ENCODE results near the gene PHETA2.

DNA sequence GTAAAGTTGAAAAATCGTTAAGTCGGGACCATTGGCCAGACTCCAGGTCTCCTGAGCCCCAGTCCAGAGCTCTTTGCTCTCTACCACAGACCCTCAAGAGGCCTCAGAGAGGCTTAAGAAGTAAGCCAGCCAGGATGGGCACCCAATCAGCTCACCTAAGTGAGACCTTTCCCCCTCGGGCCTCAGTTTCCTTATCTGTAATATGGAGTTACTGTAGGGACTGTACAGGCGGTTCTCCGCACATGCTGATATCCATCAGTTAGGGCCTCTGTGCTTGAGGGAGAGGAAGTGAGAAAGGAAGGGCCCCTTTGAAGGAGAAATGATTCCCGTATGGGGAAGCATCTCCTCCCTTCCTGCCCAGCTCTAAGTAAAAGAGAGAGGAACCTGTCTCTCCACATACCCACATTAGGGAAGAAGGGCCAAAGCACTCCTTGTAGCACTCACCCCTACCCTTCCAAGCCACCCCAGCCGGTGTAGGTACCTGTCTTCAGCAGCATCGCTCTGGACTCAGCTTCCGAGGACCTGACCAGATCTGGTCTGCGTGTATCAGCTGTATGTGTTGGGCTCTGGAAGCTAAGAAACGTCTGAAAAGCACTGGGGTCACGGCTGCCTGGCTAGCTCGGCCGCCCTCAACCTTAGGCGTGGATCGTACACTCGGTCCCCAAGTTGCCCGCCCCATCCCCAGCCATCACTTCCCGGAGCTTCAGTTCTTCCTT is 4.1 kb upstream of the PHETA2 start:
- no peak for TF ChIP-seq POLR2AphosphoS5 (IDR thresholded peaks at IDR 0.05)
- TF ChIP-seq, protein P1, sequence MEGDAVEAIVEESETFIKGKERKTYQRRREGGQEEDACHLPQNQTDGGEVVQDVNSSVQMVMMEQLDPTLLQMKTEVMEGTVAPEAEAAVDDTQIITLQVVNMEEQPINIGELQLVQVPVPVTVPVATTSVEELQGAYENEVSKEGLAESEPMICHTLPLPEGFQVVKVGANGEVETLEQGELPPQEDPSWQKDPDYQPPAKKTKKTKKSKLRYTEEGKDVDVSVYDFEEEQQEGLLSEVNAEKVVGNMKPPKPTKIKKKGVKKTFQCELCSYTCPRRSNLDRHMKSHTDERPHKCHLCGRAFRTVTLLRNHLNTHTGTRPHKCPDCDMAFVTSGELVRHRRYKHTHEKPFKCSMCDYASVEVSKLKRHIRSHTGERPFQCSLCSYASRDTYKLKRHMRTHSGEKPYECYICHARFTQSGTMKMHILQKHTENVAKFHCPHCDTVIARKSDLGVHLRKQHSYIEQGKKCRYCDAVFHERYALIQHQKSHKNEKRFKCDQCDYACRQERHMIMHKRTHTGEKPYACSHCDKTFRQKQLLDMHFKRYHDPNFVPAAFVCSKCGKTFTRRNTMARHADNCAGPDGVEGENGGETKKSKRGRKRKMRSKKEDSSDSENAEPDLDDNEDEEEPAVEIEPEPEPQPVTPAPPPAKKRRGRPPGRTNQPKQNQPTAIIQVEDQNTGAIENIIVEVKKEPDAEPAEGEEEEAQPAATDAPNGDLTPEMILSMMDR (IDR thresholded peaks at IDR 0.05): no peak
- TF ChIP-seq POLR2A (IDR thresholded peaks at IDR 0.05; ENCODE audit: low read depth): no peak
- TF ChIP-seq EP300 (IDR thresholded peaks at IDR 0.05): no peak

Measured in esophagus muscularis mucosa (tissue), 4 donors.